ENCODE results near the gene PTBP3.

DNA sequence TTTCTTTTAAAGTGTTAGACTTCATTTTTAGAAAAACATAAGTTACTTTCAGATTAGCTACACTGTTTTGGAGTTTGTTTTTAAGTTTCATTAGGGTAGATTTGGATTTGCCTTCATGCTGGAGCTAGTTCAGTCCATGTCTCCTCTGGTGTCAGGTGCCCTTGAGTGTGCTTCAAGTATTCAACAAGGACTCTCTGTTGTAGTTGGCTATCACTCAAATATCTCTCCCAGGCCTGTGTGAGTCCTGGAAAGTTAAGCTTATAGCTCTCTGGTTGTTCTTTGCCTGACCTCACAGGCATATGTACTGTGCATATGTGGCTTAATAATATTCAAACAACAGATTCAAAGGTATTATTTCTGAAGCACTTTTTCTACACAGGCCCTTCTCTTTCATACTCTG lies 45.4 kb downstream of the PTBP3 start:
- TF ChIP-seq EZH2phosphoT487 (IDR thresholded peaks at IDR 0.05; ENCODE audit: borderline replicate concordance) = no peak
- TF ChIP-seq, protein P1, sequence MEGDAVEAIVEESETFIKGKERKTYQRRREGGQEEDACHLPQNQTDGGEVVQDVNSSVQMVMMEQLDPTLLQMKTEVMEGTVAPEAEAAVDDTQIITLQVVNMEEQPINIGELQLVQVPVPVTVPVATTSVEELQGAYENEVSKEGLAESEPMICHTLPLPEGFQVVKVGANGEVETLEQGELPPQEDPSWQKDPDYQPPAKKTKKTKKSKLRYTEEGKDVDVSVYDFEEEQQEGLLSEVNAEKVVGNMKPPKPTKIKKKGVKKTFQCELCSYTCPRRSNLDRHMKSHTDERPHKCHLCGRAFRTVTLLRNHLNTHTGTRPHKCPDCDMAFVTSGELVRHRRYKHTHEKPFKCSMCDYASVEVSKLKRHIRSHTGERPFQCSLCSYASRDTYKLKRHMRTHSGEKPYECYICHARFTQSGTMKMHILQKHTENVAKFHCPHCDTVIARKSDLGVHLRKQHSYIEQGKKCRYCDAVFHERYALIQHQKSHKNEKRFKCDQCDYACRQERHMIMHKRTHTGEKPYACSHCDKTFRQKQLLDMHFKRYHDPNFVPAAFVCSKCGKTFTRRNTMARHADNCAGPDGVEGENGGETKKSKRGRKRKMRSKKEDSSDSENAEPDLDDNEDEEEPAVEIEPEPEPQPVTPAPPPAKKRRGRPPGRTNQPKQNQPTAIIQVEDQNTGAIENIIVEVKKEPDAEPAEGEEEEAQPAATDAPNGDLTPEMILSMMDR (conservative IDR thresholded peaks at IDR 0.05; ENCODE audit: low read length) = no peak

Measured in Loucy (cell line).